GM23338 (cell line): ENCODE results near the gene RIC3. TPM values are rescaled to one million over a fixed set of nuclear protein-coding genes. Genes with fewer than 3 reads are reported as not detected.

Experiments used
- ATAC-seq: fragments of 200-7000 bp; cut with Tn5 transposase; 3 replicates; pipeline ENCODE4 v1.9.1; 2020
- DNase-seq: peaks from one replicate; pipeline ENCODE4 v3.0.0-alpha.2; 2015; ENCODE audit warnings: low spot score
- H2AFZ ChIP-seq: fragments of 200-600 bp; sonication (generic); 2 replicates; pipeline ENCODE4 v1.8.0; 2016; ENCODE audit warnings: antibody characterized with exemption, mild to moderate bottlenecking, moderate library complexity
- H3F3A ChIP-seq: fragments of 200-600 bp; sonication (generic); replicated peaks from 2 replicates; pipeline ENCODE4 v1.8.0; 2017; ENCODE audit warnings: antibody characterized with exemption, mixed run types, low read depth
- H3K27ac ChIP-seq: fragments of 200-600 bp; sonication (generic); 2 replicates; pipeline ENCODE4 v1.6.1; 2016; ENCODE audit warnings: low read depth
- H3K27me3 ChIP-seq: fragments of 200-600 bp; sonication (generic); 2 replicates; pipeline ENCODE4 v1.8.0; 2016; ENCODE audit warnings: mild to moderate bottlenecking, mixed run types, moderate library complexity; ENCODE audit not compliant: insufficient read depth
- H3K36me3 ChIP-seq: fragments of 200-600 bp; sonication (generic); 2 replicates; pipeline ENCODE4 v1.8.0; 2016; ENCODE audit warnings: mild to moderate bottlenecking; ENCODE audit not compliant: insufficient read depth
- H3K4me1 ChIP-seq: fragments of 200-600 bp; sonication (generic); 2 replicates; pipeline ENCODE4 v1.8.0; 2016; ENCODE audit warnings: mild to moderate bottlenecking, moderate library complexity; ENCODE audit not compliant: insufficient read depth
- H3K4me2 ChIP-seq: fragments of 200-600 bp; sonication (generic); 2 replicates; pipeline ENCODE4 v1.7.1; 2017; ENCODE audit warnings: mixed run types
- H3K4me3 ChIP-seq: fragments of 200-600 bp; sonication (generic); 2 replicates; pipeline ENCODE4 v1.6.1; 2016; ENCODE audit warnings: mixed run types
- H3K79me2 ChIP-seq: fragments of 200-600 bp; sonication (generic); replicated peaks from 2 replicates; pipeline ENCODE4 v1.8.0; 2017; ENCODE audit warnings: mild to moderate bottlenecking; ENCODE audit not compliant: insufficient read depth
- H3K9me2 ChIP-seq: fragments of 200-600 bp; sonication (generic); 2 replicates; pipeline ENCODE4 v1.8.0; 2017; ENCODE audit not compliant: insufficient read depth
- H4K20me1 ChIP-seq: fragments of 200-600 bp; sonication (generic); replicated peaks from 2 replicates; pipeline ENCODE4 v1.8.0; 2017; ENCODE audit warnings: mild to moderate bottlenecking; ENCODE audit not compliant: insufficient read depth
- H3K27ac Mint-ChIP-seq: 2 replicates; pipeline ENCODE4 v1.8.0; 2020; ENCODE audit warnings: inconsistent platforms, mild to moderate bottlenecking, moderate library complexity, mixed read lengths
- H3K27me3 Mint-ChIP-seq: 3 replicates; pipeline ENCODE4 v1.8.0; 2022; ENCODE audit warnings: low read depth, mild to moderate bottlenecking, moderate library complexity, mixed read lengths, inconsistent platforms; ENCODE audit not compliant: insufficient read depth, poor library complexity
- H3K36me3 Mint-ChIP-seq: 3 replicates; pipeline ENCODE4 v1.8.0; 2021; ENCODE audit warnings: low read depth, mild to moderate bottlenecking, inconsistent platforms, moderate library complexity, mixed read lengths
- H3K4me1 Mint-ChIP-seq: 3 replicates; pipeline ENCODE4 v1.8.0; 2020; ENCODE audit warnings: mild to moderate bottlenecking, inconsistent platforms, mixed read lengths
- H3K4me3 Mint-ChIP-seq: 3 replicates; pipeline ENCODE4 v1.8.0; 2021; ENCODE audit warnings: moderate library complexity, mild to moderate bottlenecking, inconsistent platforms, mixed read lengths
- H3K9me3 Mint-ChIP-seq: 3 replicates; pipeline ENCODE4 v1.8.0; 2020; ENCODE audit warnings: moderate library complexity, mild to moderate bottlenecking, inconsistent platforms, mixed read lengths
- CREB1 ChIP-seq: fragments of 250-450 bp; sonication (Bioruptor Pico); IDR thresholded peaks from 2 replicates; pipeline ENCODE4 v1.5.0; 2020; ENCODE audit warnings: low read depth, mild to moderate bottlenecking, moderate library complexity
- ETS1 ChIP-seq: IDR thresholded peaks from 2 replicates; pipeline ENCODE4 v1.6.1; 2016; ENCODE audit warnings: antibody characterized with exemption
- EZH2 ChIP-seq: fragments of 200-600 bp; sonication (generic); IDR thresholded peaks from one replicate; pipeline ENCODE4 v1.8.0; 2017; ENCODE audit warnings: antibody characterized with exemption, mild to moderate bottlenecking, low read depth; ENCODE audit not compliant: unreplicated experiment
- NANOG ChIP-seq: IDR thresholded peaks from 2 replicates; pipeline ENCODE4 v1.6.1; 2016; ENCODE audit warnings: antibody characterized with exemption, borderline replicate concordance
- REST ChIP-seq: IDR thresholded peaks from one replicate; pipeline ENCODE4 v1.6.1; 2018; ENCODE audit warnings: antibody characterized with exemption; ENCODE audit not compliant: unreplicated experiment
- polyA plus RNA-seq: library from polyadenylated mRNA; unstranded; fragments of >200 nt; fragmentation: Nextera tagmentation; extraction: Ambion mirVana; gene quantifications from 2 replicates; pipeline ENCODE4 v1.2.1, GENCODE V29; 2016
- total RNA-seq: library from RNA; depleted of rRNA; stranded (reverse); fragments of >200 nt; shearing (Covaris generic); gene quantifications from 2 replicates; pipeline ENCODE4 v1.2.3, GENCODE V29; 2014
- TF ChIP-seq, protein P1 (sequence below): fragments of 250-450 bp; sonication (Bioruptor Pico); IDR thresholded peaks from 2 replicates; pipeline ENCODE4 v1.5.0; 2020; ENCODE audit warnings: mild to moderate bottlenecking, moderate library complexity

RIC3 gene
- total and polyA plus RNA-seq, 2 experiments from 2014 or later, result 17.8 to 21.3 TPM

DNA sequence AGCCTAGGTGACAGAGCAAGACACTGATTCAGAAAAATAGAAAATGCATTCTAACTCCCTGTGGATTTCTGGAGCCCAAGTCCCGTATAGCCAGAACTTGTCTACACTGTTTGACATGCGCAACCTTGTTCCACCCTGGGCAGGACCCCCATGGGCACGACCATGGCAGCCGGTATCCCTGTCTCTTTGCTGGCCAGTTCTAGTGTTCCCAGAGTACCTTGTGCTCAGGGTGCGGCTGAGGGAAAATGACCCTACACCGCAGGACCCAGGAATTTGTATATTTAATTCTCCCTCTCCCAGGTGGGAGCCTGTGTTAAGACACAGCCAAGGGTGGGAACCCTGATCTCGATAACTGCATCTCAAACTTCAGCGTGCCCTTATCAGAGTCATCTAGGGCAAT lies 36.7 kb upstream of the RIC3 start:
- no peak overlapping the region for H3K4me2 ChIP-seq
- H3K27me3 ChIP-seq, result no peaks in the 10 kb centered on the region
- peaks cover 11% of the 10 kb centered on the region for H3K27me3 Mint-ChIP-seq
- H4K20me1 ChIP-seq, result no peaks in the 10 kb centered on the region
- no peak overlapping the region for H3K4me3 ChIP-seq
- no peak overlapping the region for H3K4me3 Mint-ChIP-seq
- H3F3A ChIP-seq, result no peaks in the 10 kb centered on the region
- H3K36me3 Mint-ChIP-seq, result no peaks in the 10 kb centered on the region
- no peaks in the 10 kb centered on the region for H3K79me2 ChIP-seq
- 0 out of 2 replicates have a peak, but pooled peaks cover 6% of the 10 kb centered on the region for H3K9me2 ChIP-seq
- ATAC-seq (no peak), DNase-seq (no peak)
- TF ChIP-seq EZH2, result no peak
- TF ChIP-seq, protein P1, sequence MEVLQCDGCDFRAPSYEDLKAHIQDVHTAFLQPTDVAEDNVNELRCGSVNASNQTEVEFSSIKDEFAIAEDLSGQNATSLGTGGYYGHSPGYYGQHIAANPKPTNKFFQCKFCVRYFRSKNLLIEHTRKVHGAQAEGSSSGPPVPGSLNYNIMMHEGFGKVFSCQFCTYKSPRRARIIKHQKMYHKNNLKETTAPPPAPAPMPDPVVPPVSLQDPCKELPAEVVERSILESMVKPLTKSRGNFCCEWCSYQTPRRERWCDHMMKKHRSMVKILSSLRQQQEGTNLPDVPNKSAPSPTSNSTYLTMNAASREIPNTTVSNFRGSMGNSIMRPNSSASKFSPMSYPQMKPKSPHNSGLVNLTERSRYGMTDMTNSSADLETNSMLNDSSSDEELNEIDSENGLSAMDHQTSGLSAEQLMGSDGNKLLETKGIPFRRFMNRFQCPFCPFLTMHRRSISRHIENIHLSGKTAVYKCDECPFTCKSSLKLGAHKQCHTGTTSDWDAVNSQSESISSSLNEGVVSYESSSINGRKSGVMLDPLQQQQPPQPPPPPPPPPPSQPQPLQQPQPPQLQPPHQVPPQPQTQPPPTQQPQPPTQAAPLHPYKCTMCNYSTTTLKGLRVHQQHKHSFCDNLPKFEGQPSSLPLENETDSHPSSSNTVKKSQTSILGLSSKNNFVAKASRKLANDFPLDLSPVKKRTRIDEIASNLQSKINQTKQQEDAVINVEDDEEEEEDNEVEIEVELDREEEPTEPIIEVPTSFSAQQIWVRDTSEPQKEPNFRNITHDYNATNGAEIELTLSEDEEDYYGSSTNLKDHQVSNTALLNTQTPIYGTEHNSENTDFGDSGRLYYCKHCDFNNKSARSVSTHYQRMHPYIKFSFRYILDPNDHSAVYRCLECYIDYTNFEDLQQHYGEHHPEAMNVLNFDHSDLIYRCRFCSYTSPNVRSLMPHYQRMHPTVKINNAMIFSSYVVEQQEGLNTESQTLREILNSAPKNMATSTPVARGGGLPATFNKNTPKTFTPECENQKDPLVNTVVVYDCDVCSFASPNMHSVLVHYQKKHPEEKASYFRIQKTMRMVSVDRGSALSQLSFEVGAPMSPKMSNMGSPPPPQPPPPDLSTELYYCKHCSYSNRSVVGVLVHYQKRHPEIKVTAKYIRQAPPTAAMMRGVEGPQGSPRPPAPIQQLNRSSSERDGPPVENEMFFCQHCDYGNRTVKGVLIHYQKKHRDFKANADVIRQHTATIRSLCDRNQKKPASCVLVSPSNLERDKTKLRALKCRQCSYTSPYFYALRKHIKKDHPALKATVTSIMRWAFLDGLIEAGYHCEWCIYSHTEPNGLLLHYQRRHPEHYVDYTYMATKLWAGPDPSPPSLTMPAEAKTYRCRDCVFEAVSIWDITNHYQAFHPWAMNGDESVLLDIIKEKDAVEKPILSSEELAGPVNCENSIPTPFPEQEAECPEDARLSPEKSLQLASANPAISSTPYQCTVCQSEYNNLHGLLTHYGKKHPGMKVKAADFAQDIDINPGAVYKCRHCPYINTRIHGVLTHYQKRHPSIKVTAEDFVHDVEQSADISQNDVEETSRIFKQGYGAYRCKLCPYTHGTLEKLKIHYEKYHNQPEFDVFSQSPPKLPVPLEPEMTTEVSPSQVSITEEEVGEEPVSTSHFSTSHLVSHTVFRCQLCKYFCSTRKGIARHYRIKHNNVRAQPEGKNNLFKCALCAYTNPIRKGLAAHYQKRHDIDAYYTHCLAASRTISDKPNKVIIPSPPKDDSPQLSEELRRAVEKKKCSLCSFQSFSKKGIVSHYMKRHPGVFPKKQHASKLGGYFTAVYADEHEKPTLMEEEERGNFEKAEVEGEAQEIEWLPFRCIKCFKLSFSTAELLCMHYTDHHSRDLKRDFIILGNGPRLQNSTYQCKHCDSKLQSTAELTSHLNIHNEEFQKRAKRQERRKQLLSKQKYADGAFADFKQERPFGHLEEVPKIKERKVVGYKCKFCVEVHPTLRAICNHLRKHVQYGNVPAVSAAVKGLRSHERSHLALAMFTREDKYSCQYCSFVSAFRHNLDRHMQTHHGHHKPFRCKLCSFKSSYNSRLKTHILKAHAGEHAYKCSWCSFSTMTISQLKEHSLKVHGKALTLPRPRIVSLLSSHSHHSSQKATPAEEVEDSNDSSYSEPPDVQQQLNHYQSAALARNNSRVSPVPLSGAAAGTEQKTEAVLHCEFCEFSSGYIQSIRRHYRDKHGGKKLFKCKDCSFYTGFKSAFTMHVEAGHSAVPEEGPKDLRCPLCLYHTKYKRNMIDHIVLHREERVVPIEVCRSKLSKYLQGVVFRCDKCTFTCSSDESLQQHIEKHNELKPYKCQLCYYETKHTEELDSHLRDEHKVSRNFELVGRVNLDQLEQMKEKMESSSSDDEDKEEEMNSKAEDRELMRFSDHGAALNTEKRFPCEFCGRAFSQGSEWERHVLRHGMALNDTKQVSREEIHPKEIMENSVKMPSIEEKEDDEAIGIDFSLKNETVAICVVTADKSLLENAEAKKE (CRISPR knock-in tag), result no peak
- TF ChIP-seq NANOG, result no peak
- TF ChIP-seq CREB1 (CRISPR knock-in tag), result no peak
- TF ChIP-seq REST, result no peak
- TF ChIP-seq ETS1, result no peak
- H2AFZ ChIP-seq, result peak overlapping the region; percentile 99
- no peak overlapping the region for H3K27ac ChIP-seq
- peaks cover 18% of the 10 kb centered on the region for H3K4me1 Mint-ChIP-seq
- no peak overlapping the region; the same call in 1 of the 2 replicates for H3K27ac Mint-ChIP-seq
- H3K9me3 Mint-ChIP-seq, result no peaks in the 10 kb centered on the region
- no peaks in the 10 kb centered on the region for H3K4me1 ChIP-seq
- H3K36me3 ChIP-seq, result no peaks in the 10 kb centered on the region
